ENCODE data around the gene SLC25A53.

SLC25A53 gene

GRCh38 chrX:104165894-104166734 lies 9.3 kb upstream of the SLC25A53 start, which contains the start of gene FAM199X:
Gene FAM199X, plus strand, starts transcription at chrX:104166453. Its CDS starts 333 bp downstream, at chrX:104166786.
- H3K4me3 ChIP-seq (replicated peaks in 1 of 2; ENCODE audit: low read depth in 2 of 2, low read length in 2 of 2), result peak within 1 kb of the TSS; percentile 86 to 90
- TF ChIP-seq CTCF (IDR thresholded peaks at IDR 0.05; ENCODE audit: low read depth, low read length), result peak; percentile 55
- DNase-seq (ENCODE audit: low read depth in 2 of 2), result peak; percentile 83 to 92

- H3K4me3 ChIP-seq (replicated peaks in 1 of 2; ENCODE audit: low read depth in 2 of 2, low read length in 2 of 2), result no peak overlapping the region
- DNase-seq (ENCODE audit: low read depth in 2 of 2), result no peak
- TF ChIP-seq CTCF (IDR thresholded peaks at IDR 0.05; ENCODE audit: low read depth, low read length), result no peak
Measured at GRCh38 chrX:104151037-104151436, 5.8 kb downstream of the SLC25A53 start.

- no peak overlapping the region for H3K4me3 ChIP-seq (replicated peaks in 1 of 2; ENCODE audit: low read depth in 2 of 2, low read length in 2 of 2)
- DNase-seq (ENCODE audit: low read depth in 2 of 2), result no peak
- no peak for TF ChIP-seq CTCF (IDR thresholded peaks at IDR 0.05; ENCODE audit: low read depth, low read length)
Measured at GRCh38 chrX:104141087-104141760, 15.6 kb downstream of the SLC25A53 start.

- no peak for TF ChIP-seq CTCF (IDR thresholded peaks at IDR 0.05; ENCODE audit: low read depth, low read length)
- no peak overlapping the region for H3K4me3 ChIP-seq (replicated peaks in 1 of 2; ENCODE audit: low read depth in 2 of 2, low read length in 2 of 2)
- DNase-seq (ENCODE audit: low read depth in 2 of 2), result peak; percentile 9 to 44
Measured at GRCh38 chrX:104137496-104137895, 19.3 kb downstream of the SLC25A53 start.

GRCh38 chrX:104136241-104137019 lies 20.4 kb downstream of the SLC25A53 start:
- peak; percentile 92 for DNase-seq (ENCODE audit: low read depth in 2 of 2)
- H3K4me3 ChIP-seq (replicated peaks in 1 of 2; ENCODE audit: low read depth in 2 of 2, low read length in 2 of 2), result peak overlapping the region; percentile 26 to 53
- TF ChIP-seq CTCF (IDR thresholded peaks at IDR 0.05; ENCODE audit: low read depth, low read length), result peak; percentile 58

- DNase-seq (ENCODE audit: low read depth in 2 of 2), result peak in 1 of 2 donors; percentile 3
- TF ChIP-seq CTCF (IDR thresholded peaks at IDR 0.05; ENCODE audit: low read depth, low read length), result no peak
- H3K4me3 ChIP-seq (replicated peaks in 1 of 2; ENCODE audit: low read depth in 2 of 2, low read length in 2 of 2), result no peak overlapping the region
Measured at GRCh38 chrX:104135677-104136076, 21.1 kb downstream of the SLC25A53 start.
